ENCODE data around the gene NAA25. TPM values are rescaled to one million over a fixed set of nuclear protein-coding genes. Genes with fewer than 3 reads are reported as not detected.

The NAA25 gene
- total and polyA plus RNA-seq, 2 experiments from 2014 or later = 18.7 to 19.1 TPM

DNA sequence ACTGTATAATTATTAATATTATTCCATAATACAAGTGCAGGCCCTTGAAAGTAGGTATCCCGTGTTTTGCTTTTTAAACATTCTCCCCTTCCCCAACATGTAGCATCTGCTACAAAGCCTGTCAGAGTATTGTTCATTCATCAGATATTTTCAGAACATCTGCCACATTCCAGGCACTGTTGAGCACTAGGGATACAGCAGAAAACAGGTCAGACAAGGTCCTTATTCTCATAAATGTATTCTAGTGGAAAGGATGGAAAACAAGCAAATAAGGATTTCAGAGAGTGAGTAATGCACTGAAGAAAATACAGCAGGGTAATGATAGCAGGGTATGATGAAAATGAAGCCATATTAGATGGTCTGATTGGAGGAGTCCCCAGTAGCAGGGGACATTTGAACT, 91.5 kb downstream of the NAA25 start:
- WGBS (ENCODE audit: low lambda C conversion rate, missing lambda C conversion rate) = 80% methylated on average over 1 of the region's 1 CpG
- TF ChIP-seq EZH2 (IDR thresholded peaks at IDR 0.05; ENCODE audit: borderline replicate concordance) (no peak), EZH2phosphoT487 (IDR thresholded peaks at IDR 0.05; ENCODE audit: low read depth, severe bottlenecking, unreplicated experiment) (no peak)
- TF ChIP-seq, protein P1, sequence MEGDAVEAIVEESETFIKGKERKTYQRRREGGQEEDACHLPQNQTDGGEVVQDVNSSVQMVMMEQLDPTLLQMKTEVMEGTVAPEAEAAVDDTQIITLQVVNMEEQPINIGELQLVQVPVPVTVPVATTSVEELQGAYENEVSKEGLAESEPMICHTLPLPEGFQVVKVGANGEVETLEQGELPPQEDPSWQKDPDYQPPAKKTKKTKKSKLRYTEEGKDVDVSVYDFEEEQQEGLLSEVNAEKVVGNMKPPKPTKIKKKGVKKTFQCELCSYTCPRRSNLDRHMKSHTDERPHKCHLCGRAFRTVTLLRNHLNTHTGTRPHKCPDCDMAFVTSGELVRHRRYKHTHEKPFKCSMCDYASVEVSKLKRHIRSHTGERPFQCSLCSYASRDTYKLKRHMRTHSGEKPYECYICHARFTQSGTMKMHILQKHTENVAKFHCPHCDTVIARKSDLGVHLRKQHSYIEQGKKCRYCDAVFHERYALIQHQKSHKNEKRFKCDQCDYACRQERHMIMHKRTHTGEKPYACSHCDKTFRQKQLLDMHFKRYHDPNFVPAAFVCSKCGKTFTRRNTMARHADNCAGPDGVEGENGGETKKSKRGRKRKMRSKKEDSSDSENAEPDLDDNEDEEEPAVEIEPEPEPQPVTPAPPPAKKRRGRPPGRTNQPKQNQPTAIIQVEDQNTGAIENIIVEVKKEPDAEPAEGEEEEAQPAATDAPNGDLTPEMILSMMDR (IDR thresholded peaks at IDR 0.05; ENCODE audit: poor library complexity) = no peak

GRCh38 chr12:112015938-112016337, 92.6 kb downstream of the NAA25 start:
- no peak for DNase-seq (ENCODE audit: low spot score)
- H2AFZ ChIP-seq = no peak overlapping the region
- peaks cover 81% of the 10 kb centered on the region for H3K79me2 ChIP-seq
- peaks cover 5% of the 10 kb centered on the region for H3K36me3 ChIP-seq (replicated peaks; ENCODE audit: insufficient read depth, low read depth)
- WGBS (ENCODE audit: low lambda C conversion rate, missing lambda C conversion rate) = 98% methylated on average over 6 of the region's 6 CpGs
- peaks cover 16% of the 10 kb centered on the region for H3K4me1 ChIP-seq (ENCODE audit: insufficient read depth)
- H3K4me2 ChIP-seq = no peak overlapping the region
- H3K9me2 ChIP-seq (replicated peaks; ENCODE audit: insufficient read depth) = no peaks in the 10 kb centered on the region
- H4K20me1 ChIP-seq (ENCODE audit: insufficient read depth, poor library complexity, severe bottlenecking) = peaks cover 30% of the 10 kb centered on the region
- H3K4me3 ChIP-seq = no peak overlapping the region
- TF ChIP-seq, protein P1 (IDR thresholded peaks at IDR 0.05; ENCODE audit: poor library complexity) = no peak
- TF ChIP-seq EZH2 (IDR thresholded peaks at IDR 0.05; ENCODE audit: borderline replicate concordance) (no peak), EZH2phosphoT487 (IDR thresholded peaks at IDR 0.05; ENCODE audit: low read depth, severe bottlenecking, unreplicated experiment) (no peak)
- H3K27me3 ChIP-seq = no peaks in the 10 kb centered on the region
- peaks cover 6% of the 10 kb centered on the region for H3K9me3 ChIP-seq (ENCODE audit: low read depth)
- no peak overlapping the region for H3K27ac ChIP-seq

More for the DNA sequence above, 91.5 kb downstream of the NAA25 start:
- Histone ChIP-seq H3K4me1 (ENCODE audit: insufficient read depth) (peaks cover 10% of the 10 kb centered on the region), H2AFZ (no peak overlapping the region), H3K79me2 (peaks cover 77% of the 10 kb centered on the region), H3K9me3 (ENCODE audit: low read depth) (peaks cover 6% of the 10 kb centered on the region), H3K27me3 (no peaks in the 10 kb centered on the region), H3K36me3 (replicated peaks; ENCODE audit: insufficient read depth, low read depth) (peaks cover 5% of the 10 kb centered on the region), H3K4me3 (no peak overlapping the region), H3K27ac (no peak overlapping the region), H3K4me2 (no peak overlapping the region), H3K9me2 (replicated peaks; ENCODE audit: insufficient read depth) (no peaks in the 10 kb centered on the region), H4K20me1 (ENCODE audit: insufficient read depth, poor library complexity, severe bottlenecking) (peaks cover 30% of the 10 kb centered on the region)
- no peak for DNase-seq (ENCODE audit: low spot score)

GRCh38 chr12:112013601-112014402, 94.8 kb downstream of the NAA25 start:
- Histone ChIP-seq H3K9me2 (replicated peaks; ENCODE audit: insufficient read depth) (no peaks in the 10 kb centered on the region), H3K79me2 (peaks cover 61% of the 10 kb centered on the region), H3K27ac (peak overlapping the region; percentile 91), H3K4me3 (peak overlapping the region; percentile 57), H2AFZ (peak overlapping the region; percentile 75), H3K36me3 (replicated peaks; ENCODE audit: insufficient read depth, low read depth) (peaks cover 5% of the 10 kb centered on the region), H4K20me1 (ENCODE audit: insufficient read depth, poor library complexity, severe bottlenecking) (peaks cover 21% of the 10 kb centered on the region), H3K4me1 (ENCODE audit: insufficient read depth) (peaks cover 20% of the 10 kb centered on the region), H3K4me2 (peak overlapping the region; percentile 88), H3K27me3 (no peaks in the 10 kb centered on the region), H3K9me3 (ENCODE audit: low read depth) (peaks cover 6% of the 10 kb centered on the region)
- TF ChIP-seq, protein P1 (IDR thresholded peaks at IDR 0.05; ENCODE audit: poor library complexity) = no peak
- TF ChIP-seq EZH2phosphoT487 (IDR thresholded peaks at IDR 0.05; ENCODE audit: low read depth, severe bottlenecking, unreplicated experiment) = no peak
- no peak for TF ChIP-seq EZH2 (IDR thresholded peaks at IDR 0.05; ENCODE audit: borderline replicate concordance)
- peak; percentile 85 for DNase-seq (ENCODE audit: low spot score)
- 3% methylated on average over 53 of the region's 54 CpGs for WGBS (ENCODE audit: low lambda C conversion rate, missing lambda C conversion rate)
